Psoas muscle (tissue), 8 donors: Measurements from ENCODE around the gene GDAP2. TPM values are rescaled to one million over a fixed set of nuclear protein-coding genes. Genes with fewer than 3 reads are reported as not detected.
"Not testable (repeated sequence)": the region's sequence is repeated elsewhere in the genome, so short reads cannot be mapped to it uniquely, and the experiment has no call there.

Experiments
- ATAC-seq, 4 donors: fragments of 200-7000 bp; cut with Tn5 transposase; one replicate each; pipeline ENCODE4 v1.9.1; 2020; ENCODE audit warnings: moderate library complexity in 3 of 4, mild to moderate bottlenecking in 2 of 4
- DNase-seq, 2 donors: peaks; one replicate each; pipeline ENCODE4 v3.0.0-alpha.2; 2020
- H3K27ac ChIP-seq: fragments of 200-600 bp; one replicate; pipeline ENCODE4 v1.8.0; 2022
- H3K27me3 ChIP-seq, 3 donors: fragments of 200-600 bp in 1 of 3; one replicate each; pipeline versions ENCODE4 v1.6.1 to v1.8.0; 2013 to 2022; ENCODE audit warnings: low read length in 2 of 3, mild to moderate bottlenecking in 2 of 3, moderate library complexity in 1 of 3; ENCODE audit not compliant: insufficient read depth in 3 of 3
- H3K36me3 ChIP-seq, 2 donors: fragments of 200-600 bp in 1 of 2; one replicate each; pipeline versions ENCODE4 v1.6.1 to v1.8.0; 2013 to 2022; ENCODE audit warnings: low read depth in 1 of 2, mild to moderate bottlenecking in 1 of 2, moderate library complexity in 1 of 2; ENCODE audit not compliant: insufficient read depth in 1 of 2
- H3K4me1 ChIP-seq: fragments of 200-600 bp; one replicate; pipeline ENCODE4 v1.8.0; 2022
- H3K4me3 ChIP-seq: fragments of 200-600 bp; one replicate; pipeline ENCODE4 v1.8.0; 2022; ENCODE audit warnings: mild to moderate bottlenecking
- H3K9me3 ChIP-seq: fragments of 200-600 bp; one replicate; pipeline ENCODE4 v1.8.0; 2022
- CTCF ChIP-seq: fragments of 200-600 bp; IDR thresholded peaks from one replicate; pipeline ENCODE4 v1.8.0; 2022; ENCODE audit warnings: antibody characterized with exemption
- WGBS, 3 donors: extraction: QIAGEN DNeasy Blood & Tissue Kit; methylation state at CpG; one replicate each; pipeline versions ENCODE4 v1.1.6 to v1.1.7; 2013; 5-methylcytosine and 5-hydroxymethylcytosine counted together
- intact Hi-C, 2 donors: fragments of 100-400 bp; cut with DNase I; formaldehyde crosslinking; loops; one replicate each; pipeline versions ENCODE4 v1.11.0 to v1.14.2; 2022
- polyA plus RNA-seq, 3 donors: library from polyadenylated mRNA; stranded (reverse); fragments of 200-250 nt; gene quantifications; one replicate each; pipeline ENCODE4 v1.2.3, GENCODE V29; 2013
- total RNA-seq, 4 donors: library from RNA; stranded (reverse); fragmentation: NEBNext Ultra II Directional in 2 of 4; extraction: Animal tissue kit (Norgen Biotek cat#: 25700) in 2 of 4; gene quantifications; one replicate each; pipeline versions ENCODE4 v1.2.1 to v1.2.4, GENCODE V29; 2021 to 2023
- donor health status: healthy with polysubstance abuse.
- donor health status: DM: no; HTN: no; CAD: no; lungs with moderate emphysema.
- donor health status: Bipolar disorder and iron deficiency.
- donor health status: healthy.
- donor health status: DM: yes; HTN: yes; CAD: no.
- donor health status: DM: no; HTN: no; CAD: no.
- donor health status: DM: no; HTN: no; CAD: no.
- donor health status: DM: yes; HTN: yes; CAD: no.

The GDAP2 gene
- total and polyA plus RNA-seq, 7 donors = 2.4 to 12.2 (median 9.3) TPM

DNA sequence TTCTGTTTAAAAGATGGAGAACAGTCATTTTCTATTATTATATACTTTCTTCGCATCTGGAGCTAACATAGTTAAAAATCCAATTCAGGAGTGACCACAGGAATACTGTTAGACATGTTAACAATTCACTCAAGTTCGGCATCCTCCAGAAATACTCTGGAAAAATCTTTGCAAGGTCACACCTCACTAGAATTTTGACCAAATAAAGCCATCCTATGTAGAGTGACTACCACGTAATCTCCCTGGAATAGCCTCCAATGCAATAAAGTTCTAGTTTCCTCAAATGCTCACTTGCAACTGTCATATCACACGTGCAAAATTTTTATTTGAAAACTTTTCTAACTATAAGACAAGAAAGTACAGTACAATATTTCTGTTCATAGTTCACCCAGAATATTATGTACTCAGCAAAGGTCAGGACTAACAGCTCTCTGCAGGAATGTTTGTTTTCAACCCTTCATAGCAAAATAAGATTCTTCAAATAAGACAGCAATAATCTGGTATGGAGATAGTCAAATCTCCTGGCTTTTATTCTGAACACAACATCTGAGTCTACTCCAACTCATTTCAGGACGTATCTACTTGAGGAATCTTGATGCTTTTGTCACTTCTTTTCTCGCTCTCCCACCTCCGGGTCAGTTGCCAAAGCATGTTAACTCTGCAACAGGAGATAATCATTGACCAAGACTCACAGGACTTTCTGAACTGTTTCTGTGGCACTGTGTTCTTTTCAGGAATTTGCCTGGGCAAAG, 82.6 kb downstream of the GDAP2 start:
- H3K9me3 ChIP-seq = no peaks in the 10 kb centered on the region
- 73 to 89% (median 87%) methylated on average over 7 of the region's 7 CpGs for WGBS, 3 donors
- H3K27me3 ChIP-seq = no peaks in the 10 kb centered on the region
- TF ChIP-seq CTCF = no peak
- no peaks in the 10 kb centered on the region for H3K4me1 ChIP-seq
- intact Hi-C loops = no loop called here
- DNase-seq (no peak), ATAC-seq (no peak)
- H3K4me3 ChIP-seq = no peak overlapping the region
- H3K36me3 ChIP-seq = no peaks in the 10 kb centered on the region
- H3K27ac ChIP-seq = no peak overlapping the region

DNA sequence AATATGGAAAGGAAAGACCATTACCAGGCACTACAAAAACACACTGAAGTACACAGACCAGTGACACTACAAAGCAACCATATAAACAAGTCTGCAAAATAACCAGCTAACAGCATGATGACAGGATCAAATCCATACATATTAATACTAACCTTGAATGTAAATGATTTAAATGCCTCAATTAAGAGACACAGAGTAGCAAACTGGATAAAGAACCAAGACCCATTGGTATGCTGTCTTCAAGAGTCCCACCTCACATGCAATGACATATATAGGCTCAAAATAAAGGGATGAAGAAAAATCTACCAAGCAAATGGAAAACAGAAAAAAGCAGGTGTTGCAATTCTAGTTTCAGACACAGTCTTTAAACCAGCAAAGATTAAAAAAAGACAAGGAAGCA, 84.9 kb downstream of the GDAP2 start:
- H3K36me3 ChIP-seq, DNase-seq, H3K27ac ChIP-seq, intact Hi-C loops, H3K27me3 ChIP-seq, H3K4me1 ChIP-seq, H3K9me3 ChIP-seq, ATAC-seq, H3K4me3 ChIP-seq: not testable (repeated sequence)

- DNase-seq (no peak), ATAC-seq (no peak)
- Histone ChIP-seq H3K4me1 (no peaks in the 10 kb centered on the region), H3K9me3 (no peaks in the 10 kb centered on the region), H3K27ac (no peak overlapping the region), H3K4me3 (no peak overlapping the region), H3K27me3 (no peaks in the 10 kb centered on the region), H3K36me3 (peaks cover 0 to 5% of the 10 kb centered on the region in 2 donors)
- intact Hi-C loops = no loop called here
- TF ChIP-seq CTCF = no peak
- WGBS, 3 donors = 87 to 88% (median 87%) methylated on average over 1 of the region's 1 CpG
Measured at GRCh38 chr1:117843791-117844190, 85.6 kb downstream of the GDAP2 start.

DNA sequence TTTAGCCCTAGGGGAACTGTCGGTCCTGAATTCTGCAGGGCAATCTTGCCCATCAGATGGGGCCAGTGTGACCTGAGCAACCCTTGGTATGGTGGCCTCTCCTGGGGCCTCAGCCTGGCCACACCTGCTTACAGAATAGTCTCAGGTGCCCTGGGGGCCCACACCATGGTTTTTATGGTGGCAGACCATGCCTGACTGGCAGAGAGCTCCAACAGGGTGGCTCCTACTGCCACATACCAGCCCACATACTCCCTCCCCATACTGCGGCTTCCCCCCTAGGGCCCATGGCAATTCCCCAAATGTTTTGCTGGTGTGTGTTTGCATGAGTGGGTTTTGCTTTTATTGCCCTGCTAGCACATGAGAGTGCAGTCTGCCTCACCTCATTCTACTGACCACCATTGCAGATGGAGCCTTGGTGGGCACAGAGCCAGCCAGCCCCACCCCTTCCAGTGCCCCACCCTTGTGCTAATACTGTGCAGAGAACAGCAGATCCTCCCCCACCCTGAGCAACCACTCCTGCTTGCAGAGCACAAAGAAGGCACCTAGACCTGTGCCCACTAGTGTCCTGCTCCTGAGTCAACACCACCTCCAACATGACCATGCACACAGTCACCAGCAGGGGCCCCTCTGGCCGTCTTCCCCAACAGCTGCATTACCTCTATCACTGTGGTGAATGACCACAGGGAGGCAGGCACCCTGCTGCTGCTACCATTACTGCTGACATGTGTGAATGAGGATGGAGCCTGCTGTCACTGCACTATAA, 86.8 kb downstream of the GDAP2 start:
- DNase-seq (no peak), ATAC-seq (no peak)
- no peak overlapping the region for H3K27ac ChIP-seq
- no peaks in the 10 kb centered on the region for H3K9me3 ChIP-seq
- TF ChIP-seq CTCF = no peak
- intact Hi-C loops = no loop called here
- H3K36me3 ChIP-seq = peaks cover 0 to 11% of the 10 kb centered on the region in 2 donors
- WGBS, 3 donors = 71 to 74% (median 73%) methylated on average over 3 of the region's 3 CpGs
- H3K27me3 ChIP-seq = no peaks in the 10 kb centered on the region
- no peak overlapping the region for H3K4me3 ChIP-seq
- H3K4me1 ChIP-seq = no peaks in the 10 kb centered on the region

- peaks cover 0 to 11% of the 10 kb centered on the region in 2 donors for H3K36me3 ChIP-seq
- no peak overlapping the region for H3K4me3 ChIP-seq
- 94 to 96% (median 95%) methylated on average over 3 of the region's 3 CpGs for WGBS, 3 donors
- H3K27ac ChIP-seq = no peak overlapping the region
- H3K9me3 ChIP-seq = no peaks in the 10 kb centered on the region
- TF ChIP-seq CTCF = no peak
- no peaks in the 10 kb centered on the region for H3K27me3 ChIP-seq
- intact Hi-C loops = no loop called here
- ATAC-seq = no peak
- no peak for DNase-seq
- no peaks in the 10 kb centered on the region for H3K4me1 ChIP-seq
Measured at GRCh38 chr1:117841117-117841650, 88.2 kb downstream of the GDAP2 start.
